Motor neuron (in vitro differentiated cells): ENCODE results near the gene C9orf152. TPM values are rescaled to one million over a fixed set of nuclear protein-coding genes. Genes with fewer than 3 reads are reported as not detected.

Experiments used
- ATAC-seq, 8 experiments: fragments of 200-7000 bp; cut with Tn5 transposase; replicated peaks in 6 of 8; 2 replicates each; pipeline ENCODE4 v1.8.0; 2021; ENCODE audit warnings: mild to moderate bottlenecking in 8 of 8, moderate library complexity in 8 of 8
- H3K27ac ChIP-seq, 2 donors: fragments of 250-450 bp; sonication (Bioruptor Pico); 2 replicates each; pipeline ENCODE4 v1.9.0; 2021; ENCODE audit warnings: antibody characterized with exemption in 2 of 2, mild to moderate bottlenecking in 2 of 2, moderate library complexity in 1 of 2
- H3K4me1 ChIP-seq, 2 donors: fragments of 250-450 bp; sonication (Bioruptor Pico); replicated peaks in 1 of 2; 2 replicates each; pipeline ENCODE4 v1.6.1; 2021; ENCODE audit warnings: antibody characterized with exemption in 2 of 2, mild to moderate bottlenecking in 2 of 2, moderate library complexity in 1 of 2
- H3K4me3 ChIP-seq, 5 donors: fragments of 250-450 bp; sonication (Bioruptor Pico); 2 replicates each; pipeline ENCODE4 v1.9.0; 2021; ENCODE audit warnings: antibody characterized with exemption in 5 of 5, mild to moderate bottlenecking in 5 of 5, moderate library complexity in 4 of 5
- WGBS, 10 experiments: fragments of 450-650 bp; shearing (Covaris generic); methylation state at CpG; one replicate each; pipeline ENCODE4 v1.0.0; 2022; 5-methylcytosine and 5-hydroxymethylcytosine counted together
- in situ Hi-C, 9 experiments: fragments of 400-800 bp; cut with MboI; loops; one replicate each; pipeline ENCODE4 v1.15.0; 2021; ENCODE audit warnings: low sequenced_read_pairs in 9 of 9, low pct_unique_long_range_greater_than_20kb in 2 of 9; ENCODE audit not compliant: unreplicated experiment in 9 of 9
- total RNA-seq, 8 experiments: library from RNA; unstranded; fragments of 300-600 nt; gene quantifications; 2 replicates each; pipeline versions ENCODE4 v1.2.3 to v1.2.4, GENCODE V29; 2022

C9orf152 gene
- total RNA-seq, 8 experiments from 2014 or later = 0.18 to 1.9 (median 0.73) TPM; not detected in 2

DNA sequence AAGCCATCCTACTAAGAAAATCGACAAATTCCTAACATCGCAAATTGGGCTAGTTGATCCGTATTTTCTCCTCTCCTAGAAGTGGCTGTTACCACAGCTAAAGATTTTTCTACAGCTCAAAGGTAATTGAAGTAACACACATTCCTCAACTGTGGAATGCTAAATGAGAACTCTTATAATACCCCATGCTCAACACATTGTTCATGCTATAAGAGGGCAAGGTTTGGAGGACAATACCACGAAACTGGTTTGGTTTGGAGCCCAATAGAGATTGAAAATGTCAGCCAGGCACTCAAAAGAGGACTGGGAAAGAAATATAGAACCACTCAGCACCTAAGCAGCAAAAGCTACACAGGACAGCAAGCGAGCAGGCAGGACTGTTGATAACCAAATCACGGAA is 38.3 kb upstream of the C9orf152 start:
- H3K4me3 ChIP-seq = no peak overlapping the region
- no peak for ATAC-seq
- H3K4me1 ChIP-seq = no peaks in the 10 kb centered on the region
- H3K27ac ChIP-seq = no peak overlapping the region
- WGBS, 10 experiments = 82 to 100% (median 98%) methylated on average over 1 to 6 of the region's 6 CpGs; no CpG with 5 or more reads in 2 of the 10 experiments
- in situ Hi-C loops = no loop called here

DNA sequence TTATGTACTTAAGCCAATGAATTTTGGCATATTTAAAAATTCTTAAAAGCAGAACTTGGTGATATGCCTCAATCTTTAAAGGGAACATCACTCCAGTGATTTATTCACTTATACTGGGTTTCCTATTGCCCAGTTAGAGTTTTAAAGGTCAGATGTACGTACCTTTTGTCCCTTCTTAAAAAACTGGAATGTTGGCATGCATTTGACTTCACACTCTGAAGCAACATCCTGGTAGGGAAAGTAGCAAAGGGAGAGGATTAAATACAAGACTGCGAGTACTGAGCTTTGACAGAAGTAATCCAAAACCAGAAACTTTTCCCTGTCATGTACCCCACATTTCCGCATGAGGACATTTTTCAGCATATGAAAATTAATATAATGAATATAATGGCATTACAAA is 36.7 kb upstream of the C9orf152 start:
- Histone ChIP-seq H3K4me3 (no peak overlapping the region), H3K27ac (no peak overlapping the region), H3K4me1 (no peaks in the 10 kb centered on the region)
- in situ Hi-C loops = no loop called here
- ATAC-seq = no peak
- 75 to 100% (median 97%) methylated on average over 1 to 3 of the region's 3 CpGs; no CpG with 5 or more reads in 1 of the 10 experiments for WGBS, 10 experiments

DNA sequence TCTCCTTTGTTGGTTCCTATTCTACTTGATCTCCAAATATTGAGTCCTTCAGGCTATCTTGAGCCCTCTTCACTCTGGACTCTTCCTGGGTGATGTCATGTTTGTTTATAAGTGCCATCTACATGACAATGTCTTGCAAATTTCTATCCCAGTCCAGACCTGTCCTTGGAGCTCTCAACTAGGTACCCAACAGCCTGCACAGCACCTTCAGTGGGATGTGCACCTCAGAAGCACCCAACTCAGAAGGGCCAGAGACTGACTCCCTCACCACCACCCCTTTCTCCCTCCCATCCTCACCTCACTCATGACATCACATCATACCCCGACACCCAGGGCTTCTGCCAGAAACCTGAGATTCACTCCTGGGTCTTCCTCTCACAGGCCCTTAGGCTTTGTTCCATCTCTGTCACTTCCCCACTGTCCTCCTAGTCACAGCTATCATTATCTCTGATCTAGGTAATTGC is 33.9 kb upstream of the C9orf152 start:
- no peak overlapping the region for H3K4me3 ChIP-seq
- no peak overlapping the region for H3K27ac ChIP-seq
- WGBS, 10 experiments = no CpG with 5 or more reads among the region's 1 CpG
- ATAC-seq = peak in 5 of 8 experiments; percentile 4 to 36 (median 13)
- H3K4me1 ChIP-seq = no peaks in the 10 kb centered on the region
- in situ Hi-C loops = no loop called here

DNA sequence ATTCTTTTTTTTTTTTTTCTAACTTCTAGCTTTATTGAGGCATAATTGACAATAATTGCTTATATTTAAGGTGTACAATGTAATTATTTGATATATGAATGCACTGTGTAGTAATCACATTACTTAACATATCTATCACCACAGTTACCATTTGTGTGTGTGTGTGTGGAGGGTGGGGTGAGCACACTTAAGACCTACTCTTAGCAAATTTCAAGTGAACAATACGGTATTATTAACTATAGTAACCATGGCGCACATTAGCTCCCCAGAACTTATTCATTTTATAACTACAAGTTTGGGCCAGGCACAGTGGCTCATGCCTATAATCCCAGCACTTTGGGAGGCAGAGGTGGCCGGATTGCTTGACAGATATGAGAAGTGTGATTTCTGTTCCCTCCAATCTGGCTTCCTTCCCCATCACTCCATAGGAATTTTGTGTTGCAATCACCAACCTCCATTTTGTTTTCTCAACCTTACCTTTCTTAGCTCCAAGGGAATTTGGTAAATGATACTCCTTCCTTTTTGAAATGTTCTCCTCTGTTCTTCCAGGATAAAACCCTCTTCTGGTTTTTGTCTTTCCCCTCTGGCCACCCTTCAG is 33.4 kb upstream of the C9orf152 start:
- WGBS, 10 experiments = 75 to 100% (median 97%) methylated on average over 1 to 3 of the region's 3 CpGs; no CpG with 5 or more reads in 4 of the 10 experiments
- Histone ChIP-seq H3K4me1 (no peaks in the 10 kb centered on the region), H3K27ac (no peak overlapping the region), H3K4me3 (no peak overlapping the region)
- in situ Hi-C loops = no loop called here
- ATAC-seq = peak in 3 of 8 experiments; percentile 5 to 9 (median 9)

DNA sequence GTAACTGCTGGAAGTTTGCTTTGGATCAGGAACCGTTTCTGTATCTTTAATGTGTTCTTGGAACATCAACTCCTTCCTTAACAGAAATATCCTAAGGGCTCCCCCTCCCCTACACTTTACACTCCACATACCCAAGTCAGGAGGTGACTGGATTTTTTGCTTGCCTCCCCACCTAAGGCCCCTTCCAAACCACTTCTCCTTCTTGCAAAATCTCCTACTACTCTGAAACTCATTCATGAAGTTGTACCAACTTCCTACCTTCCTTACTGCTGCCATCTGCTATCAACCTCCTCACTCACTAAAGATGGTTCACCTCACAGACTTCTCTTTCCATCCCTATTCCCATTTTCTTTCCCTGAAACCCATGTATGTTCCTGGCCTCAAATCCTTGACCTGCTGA is 32.2 kb upstream of the C9orf152 start:
- 0 to 89% (median 40%) methylated on average over 1 of the region's 1 CpG; no CpG with 5 or more reads in 5 of the 10 experiments for WGBS, 10 experiments
- Histone ChIP-seq H3K4me1 (no peaks in the 10 kb centered on the region), H3K4me3 (no peak overlapping the region), H3K27ac (no peak overlapping the region)
- ATAC-seq = peak in 2 of 8 experiments; percentile 3 to 6
- in situ Hi-C loops = no loop called here

DNA sequence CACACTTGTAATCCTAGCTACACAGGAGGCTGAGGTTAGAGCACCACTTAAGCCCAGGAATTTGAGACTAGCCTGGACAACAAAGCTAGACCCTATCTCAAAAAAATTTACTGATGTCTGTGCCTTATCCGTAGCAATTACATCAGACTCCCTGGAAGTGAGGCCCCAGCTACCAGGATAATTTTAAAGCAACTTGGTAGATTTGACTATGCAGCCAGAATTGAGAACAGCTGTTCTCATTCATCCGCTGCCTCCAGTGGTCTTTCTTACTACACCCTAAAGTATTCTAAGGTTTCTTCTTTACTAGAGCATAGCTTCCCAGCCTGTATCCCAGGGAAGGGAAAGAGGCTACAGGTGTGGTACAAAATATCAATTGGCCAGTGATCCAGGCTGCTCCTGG is 20.4 kb upstream of the C9orf152 start:
- no peak overlapping the region for H3K4me3 ChIP-seq
- no peaks in the 10 kb centered on the region for H3K4me1 ChIP-seq
- 42 to 100% (median 89%) methylated on average over 1 to 2 of the region's 2 CpGs; no CpG with 5 or more reads in 3 of the 10 experiments for whole genome bisulfite sequencing, 10 experiments
- ATAC-seq = no peak
- in situ Hi-C loops = no loop called here
- H3K27ac ChIP-seq = no peak overlapping the region

DNA sequence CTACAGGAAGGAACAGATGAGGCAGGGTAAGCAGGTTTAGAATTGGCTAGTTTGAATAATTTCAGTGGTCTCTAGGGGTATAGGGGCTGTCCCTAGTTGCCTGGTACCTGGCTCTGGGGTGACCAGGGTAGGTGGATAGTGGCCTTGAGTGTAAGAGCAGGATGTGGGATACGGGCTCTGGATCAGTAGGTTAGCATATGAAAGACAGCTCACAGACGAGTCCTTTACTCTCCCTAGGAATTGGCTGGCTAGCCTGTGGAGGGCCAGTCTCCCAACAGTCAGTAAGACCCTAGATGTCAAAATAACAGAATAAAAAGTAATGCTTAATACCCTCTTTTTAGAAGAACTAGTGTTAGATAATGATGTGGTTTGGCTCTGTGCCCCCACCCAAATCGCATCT is 16.6 kb upstream of the C9orf152 start:
- 29 to 80% (median 60%) methylated on average over 1 to 2 of the region's 3 CpGs; no CpG with 5 or more reads in 4 of the 10 experiments for WGBS, 10 experiments
- Histone ChIP-seq H3K4me3 (no peak overlapping the region), H3K27ac (no peak overlapping the region), H3K4me1 (no peaks in the 10 kb centered on the region)
- ATAC-seq = no peak
- in situ Hi-C loops = loop anchor here in 1 of 9 experiments (25.0 kb wide), 1 partner anchor 388 kb away; no protein-coding TSS in a partner anchor

DNA sequence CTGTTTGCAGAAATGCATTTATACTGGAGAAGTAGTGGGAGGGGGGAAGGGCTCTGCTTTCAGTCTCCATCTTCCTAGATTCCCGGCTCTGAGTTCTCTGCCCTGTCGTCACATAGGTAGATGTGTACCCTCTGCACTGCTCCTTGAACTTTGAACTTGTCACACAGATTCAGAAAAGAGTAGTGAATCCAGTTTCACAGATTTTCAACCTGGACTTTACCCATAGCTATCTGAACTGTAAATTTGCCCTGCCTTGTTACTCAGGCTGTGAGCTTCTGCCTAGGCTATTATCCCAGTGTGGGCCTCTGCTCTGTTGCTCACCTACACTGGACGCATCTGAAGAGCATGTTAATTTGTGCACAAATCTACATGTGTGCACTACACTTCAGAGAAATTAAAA is 12.8 kb upstream of the C9orf152 start:
- no peak for ATAC-seq
- H3K4me1 ChIP-seq = no peaks in the 10 kb centered on the region
- no peak overlapping the region for H3K4me3 ChIP-seq
- 80 to 100% (median 87%) methylated on average over 1 of the region's 3 CpGs; no CpG with 5 or more reads in 6 of the 10 experiments for WGBS, 10 experiments
- in situ Hi-C loops = loop anchor here in 1 of 9 experiments (25.0 kb wide), 1 partner anchor 391 kb away; no protein-coding TSS in a partner anchor
- no peak overlapping the region for H3K27ac ChIP-seq

DNA sequence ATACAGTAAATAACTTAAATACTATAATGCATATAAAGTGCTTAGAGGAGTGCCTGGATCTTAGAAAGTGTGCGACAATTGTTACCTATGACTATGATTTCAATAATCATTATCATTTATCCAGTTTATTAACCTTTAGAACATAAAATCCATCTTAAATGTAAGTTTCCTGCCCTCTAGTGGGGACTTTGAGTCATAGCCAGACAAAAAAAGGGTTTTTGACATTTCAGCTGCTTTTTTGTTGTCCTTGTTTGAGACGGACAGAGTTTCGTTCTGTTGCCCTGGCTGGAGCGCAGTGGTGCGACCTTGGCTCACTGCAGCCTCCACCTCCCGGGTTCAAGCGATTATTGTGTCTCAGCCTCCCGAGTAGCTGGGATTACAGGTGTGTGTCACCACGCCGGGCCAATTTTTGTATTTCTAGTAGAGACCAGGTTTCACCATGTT is 9.7 kb upstream of the C9orf152 start:
- in situ Hi-C loops = loop anchor here in 1 of 9 experiments (25.0 kb wide), 1 partner anchor 395 kb away; no protein-coding TSS in a partner anchor
- H3K4me1 ChIP-seq = no peaks in the 10 kb centered on the region
- no peak overlapping the region for H3K27ac ChIP-seq
- no peak overlapping the region for H3K4me3 ChIP-seq
- no peak for ATAC-seq
- WGBS, 10 experiments = 0 to 44% (median 20%) methylated on average over 1 to 10 of the region's 10 CpGs; no CpG with 5 or more reads in 1 of the 10 experiments

DNA sequence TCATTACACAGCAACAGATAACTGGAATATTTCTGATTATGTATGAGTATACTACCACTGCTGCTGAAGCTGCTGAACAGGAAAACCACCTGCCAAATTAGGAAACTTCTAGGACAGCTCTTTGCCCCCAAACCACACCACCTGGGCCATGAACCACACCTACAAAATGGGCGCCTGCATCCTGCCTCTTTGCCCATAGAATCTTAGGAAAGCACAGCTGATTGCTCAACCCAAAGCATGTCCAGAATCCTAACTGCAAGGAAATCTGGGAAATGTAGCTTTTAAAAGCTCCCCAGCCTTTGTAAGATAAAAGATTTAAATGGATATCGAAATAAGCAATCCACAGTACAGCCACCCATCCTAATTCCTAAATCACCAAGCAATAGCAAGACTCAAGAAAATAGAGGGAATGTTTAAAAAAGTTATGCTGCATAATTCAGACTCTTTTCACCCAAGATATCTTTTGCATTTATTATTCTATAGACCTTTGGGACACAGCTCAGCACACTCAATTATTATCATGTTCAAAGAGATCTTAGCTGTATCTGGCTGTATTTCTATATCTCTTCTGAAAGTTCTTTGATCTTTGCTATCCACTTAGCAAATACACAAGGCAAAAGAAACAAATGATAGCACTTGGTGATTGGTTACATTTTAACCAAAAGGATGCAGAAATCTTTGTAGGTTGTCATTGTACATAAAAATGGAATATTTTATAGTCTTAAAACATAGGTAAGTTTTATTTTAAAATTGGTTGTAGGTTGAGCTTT is 6.8 kb upstream of the C9orf152 start:
- no peak for ATAC-seq
- no peaks in the 10 kb centered on the region for H3K4me1 ChIP-seq
- in situ Hi-C loops = loop anchor here in 1 of 9 experiments (25.0 kb wide), 1 partner anchor 398 kb away; no protein-coding TSS in a partner anchor
- no peak overlapping the region for H3K4me3 ChIP-seq
- no peak overlapping the region for H3K27ac ChIP-seq
- 13 to 100% (median 80%) methylated on average over 1 to 2 of the region's 2 CpGs; no CpG with 5 or more reads in 2 of the 10 experiments for WGBS, 10 experiments

DNA sequence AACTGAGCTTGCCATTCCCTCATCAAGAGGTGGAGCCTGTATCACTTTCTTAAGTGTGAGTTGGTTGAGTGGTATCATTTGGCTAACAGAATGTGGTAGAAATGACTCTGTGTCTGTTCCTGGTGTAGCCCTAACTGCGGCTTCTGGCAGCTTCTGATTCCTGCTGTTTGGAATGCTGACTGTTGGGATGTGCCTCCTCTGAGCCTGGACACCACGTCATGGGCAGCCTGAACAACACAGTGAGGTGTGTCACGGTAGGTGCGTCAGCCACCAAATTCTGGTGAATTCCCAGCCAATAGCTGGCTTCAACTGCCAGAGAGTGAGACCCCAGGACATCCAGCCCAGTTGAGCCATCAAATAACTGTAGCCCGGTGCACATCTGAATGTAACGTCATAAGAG is 6.1 kb upstream of the C9orf152 start:
- H3K4me3 ChIP-seq = no peak overlapping the region
- in situ Hi-C loops = loop anchor here in 1 of 9 experiments (25.0 kb wide), 1 partner anchor 398 kb away; no protein-coding TSS in a partner anchor
- H3K4me1 ChIP-seq = no peaks in the 10 kb centered on the region
- ATAC-seq = no peak
- WGBS, 10 experiments = 69 to 100% (median 90%) methylated on average over 1 to 3 of the region's 6 CpGs; no CpG with 5 or more reads in 4 of the 10 experiments
- no peak overlapping the region for H3K27ac ChIP-seq

DNA sequence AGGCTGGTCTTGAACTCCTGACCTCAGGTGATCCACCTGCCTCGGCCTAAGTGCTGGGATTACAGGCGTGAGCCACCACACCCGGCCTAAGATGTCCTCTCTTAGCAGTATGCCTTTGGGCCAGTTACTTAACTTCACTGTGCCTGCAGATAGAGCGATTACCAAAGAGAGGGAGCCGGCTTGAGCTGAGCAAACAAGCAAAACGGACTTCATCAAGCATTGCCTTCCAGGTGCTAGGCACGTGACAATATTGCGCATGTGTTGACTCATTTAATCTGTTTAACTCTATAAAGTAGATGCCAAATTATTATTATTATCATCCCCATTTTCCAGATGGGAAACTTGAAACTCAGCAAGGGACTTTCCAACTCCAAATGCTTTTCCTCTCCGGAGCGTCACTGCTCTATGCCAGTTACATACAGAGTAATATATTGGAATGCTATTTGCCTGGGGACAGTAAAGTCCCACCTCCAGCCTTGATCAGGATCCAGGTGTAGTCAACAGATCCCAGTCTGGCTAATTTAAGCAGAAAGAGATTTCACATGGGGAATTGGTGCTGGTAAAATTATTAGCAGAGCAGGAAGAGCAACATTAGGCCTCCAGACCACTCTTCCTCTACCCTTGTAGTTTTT is 5.6 kb upstream of the C9orf152 start:
- 59 to 100% (median 88%) methylated on average over 1 to 7 of the region's 10 CpGs; no CpG with 5 or more reads in 1 of the 10 experiments for WGBS, 10 experiments
- Histone ChIP-seq H3K27ac (no peak overlapping the region), H3K4me3 (no peak overlapping the region), H3K4me1 (no peaks in the 10 kb centered on the region)
- ATAC-seq = no peak
- in situ Hi-C loops = loop anchor here in 1 of 9 experiments (25.0 kb wide), 1 partner anchor 399 kb away; no protein-coding TSS in a partner anchor
